GM12801 (cell line): ENCODE data around the gene CELF4.

Source experiments
- CTCF ChIP-seq: IDR thresholded peaks from one replicate; pipeline ENCODE4 v1.5.1; 2011; ENCODE audit warnings: control low read depth; ENCODE audit not compliant: insufficient read length; ENCODE audit errors: extremely low read depth

The CELF4 gene

GRCh38 chr18:37565101-37565976 lies at the start of gene CELF4:
Gene CELF4 (minus strand): TSS chr18:37565798.
- TF ChIP-seq CTCF = no peak

- TF ChIP-seq CTCF = no peak
Observed at GRCh38 chr18:37613253-37613565, 47.6 kb upstream of the CELF4 start.

- TF ChIP-seq CTCF = no peak
Observed at GRCh38 chr18:37612524-37613252, 47.1 kb upstream of the CELF4 start.

GRCh38 chr18:37611614-37612279 lies 46.1 kb upstream of the CELF4 start:
- no peak for TF ChIP-seq CTCF

GRCh38 chr18:37608876-37609275 lies 43.3 kb upstream of the CELF4 start:
- TF ChIP-seq CTCF = no peak

GRCh38 chr18:37607281-37607680 lies 41.7 kb upstream of the CELF4 start:
- no peak for TF ChIP-seq CTCF

- no peak for TF ChIP-seq CTCF
Observed at GRCh38 chr18:37604032-37604431, 38.4 kb upstream of the CELF4 start.
